A673 (cell line): ENCODE measurements around the gene SAA1. TPM values are rescaled to one million over a fixed set of nuclear protein-coding genes. Genes with fewer than 3 reads are reported as not detected.

Source experiments
- BruUV-seq: library from RNA; stranded (reverse); fragments of 400-500 nt; replicated peaks from 2 replicates; lab custom pipeline; 2021; lab: Mats Ljungman, UMichigan
- CTCF ChIA-PET: fragments of 300-600 bp; sonication (Branson Sonifier 250); formaldehyde crosslinking; loops from one replicate; lab custom pipeline; 2022; ENCODE audit warnings: antibody characterized with exemption; lab: Charles Lee
- POLR2A ChIA-PET: fragments of 300-600 bp; sonication (Branson Sonifier 250); formaldehyde crosslinking; loops from one replicate; lab custom pipeline; 2022; ENCODE audit warnings: antibody characterized with exemption; ENCODE audit not compliant: low non-redundant PET; lab: Charles Lee
- DNase-seq: peaks from one replicate; pipeline ENCODE4 v3.0.0-alpha.2; 2015; ENCODE audit warnings: low spot score
- H3K27ac ChIP-seq: fragments of 200-600 bp; sonication (generic); 2 replicates; pipeline ENCODE4 v1.5.1; 2016; ENCODE audit warnings: mixed run types, low read depth, mild to moderate bottlenecking, mixed read lengths, antibody characterized with exemption, low read length; ENCODE audit not compliant: poor library complexity, severe bottlenecking
- H3K27me3 ChIP-seq: fragments of 200-600 bp; sonication (generic); replicated peaks from 2 replicates; pipeline ENCODE4 v1.6.1; 2017; ENCODE audit warnings: mixed run types, low read depth, mild to moderate bottlenecking, mixed read lengths, antibody characterized with exemption, low read length; ENCODE audit not compliant: insufficient read depth, poor library complexity
- H3K36me3 ChIP-seq: fragments of 200-600 bp; sonication (generic); 2 replicates; pipeline ENCODE4 v1.6.1; 2016; ENCODE audit warnings: mixed run types, mild to moderate bottlenecking, mixed read lengths, antibody characterized with exemption, low read length; ENCODE audit not compliant: insufficient read depth, poor library complexity, severe bottlenecking
- H3K4me1 ChIP-seq: fragments of 200-600 bp; sonication (generic); 2 replicates; pipeline ENCODE4 v1.6.1; 2017; ENCODE audit warnings: mixed run types, mild to moderate bottlenecking, mixed read lengths, antibody characterized with exemption, low read length; ENCODE audit not compliant: insufficient read depth, poor library complexity, severe bottlenecking
- H3K4me3 ChIP-seq: fragments of 200-600 bp; sonication (generic); 2 replicates; pipeline ENCODE4 v1.5.1; 2016; ENCODE audit warnings: low read depth, mixed run types, mild to moderate bottlenecking, mixed read lengths, low read length; ENCODE audit not compliant: poor library complexity, severe bottlenecking
- H3K9me3 ChIP-seq: fragments of 200-600 bp; sonication (generic); 2 replicates; pipeline ENCODE4 v1.6.1; 2016; ENCODE audit warnings: mixed run types, low read depth, mild to moderate bottlenecking, mixed read lengths, antibody characterized with exemption, low read length; ENCODE audit not compliant: poor library complexity, severe bottlenecking
- EZH2 ChIP-seq: fragments of 200-600 bp; sonication (generic); IDR thresholded peaks from 2 replicates; pipeline ENCODE4 v1.6.1; 2017; ENCODE audit warnings: borderline replicate concordance, low read depth, mild to moderate bottlenecking, mixed read lengths, antibody characterized with exemption, low read length; ENCODE audit not compliant: poor library complexity, severe bottlenecking
- intact Hi-C: fragments of 100-400 bp; cut with micrococcal nuclease; formaldehyde crosslinking; loops from one replicate; pipeline ENCODE4 v1.10.0; 2022; ENCODE audit not compliant: unreplicated experiment
- total RNA-seq: library from RNA; stranded (reverse); gene quantifications from 2 replicates; pipeline ENCODE4 v1.2.3, GENCODE V29; 2021
- TF ChIP-seq, protein P1 (sequence below): fragments of 300-800, 200-600 bp; sonication (generic); conservative IDR thresholded peaks from 2 replicates; pipeline ENCODE4 v1.5.1; 2017; ENCODE audit warnings: low read depth, mild to moderate bottlenecking, antibody characterized with exemption, low read length, moderate library complexity, mixed read lengths

The SAA1 gene
- total RNA-seq, 1 experiment from 2014 or later, result not detected

DNA sequence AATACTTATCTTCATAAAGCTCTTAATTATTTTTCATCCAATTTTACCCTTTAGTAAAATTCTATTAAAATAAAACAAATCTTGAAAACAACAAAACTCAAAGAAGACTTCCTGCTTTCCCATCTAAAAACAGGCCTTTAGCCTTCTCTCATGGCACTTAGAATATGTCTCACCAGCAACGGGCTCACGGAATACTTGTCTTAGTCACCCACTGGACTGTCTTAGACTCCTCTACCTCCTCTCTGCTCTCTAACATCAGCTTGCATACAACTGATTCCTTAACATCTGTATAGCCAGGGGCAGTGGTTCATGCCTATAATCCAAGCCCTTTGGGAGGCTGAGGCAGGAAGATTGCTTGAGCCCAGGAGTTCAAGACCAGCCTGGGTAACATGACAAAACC is 42.2 kb downstream of the SAA1 start:
- no peaks in the 10 kb centered on the region for H3K9me3 ChIP-seq
- BruUV-seq, result no TSS peak
- no peaks in the 10 kb centered on the region for H3K4me1 ChIP-seq
- H3K4me3 ChIP-seq, result no peak overlapping the region
- intact Hi-C loops, result no loop called here
- no peak overlapping the region for H3K27ac ChIP-seq
- no peak for DNase-seq
- H3K36me3 ChIP-seq, result peaks cover 20% of the 10 kb centered on the region
- no peak for TF ChIP-seq EZH2
- TF ChIP-seq, protein P1, sequence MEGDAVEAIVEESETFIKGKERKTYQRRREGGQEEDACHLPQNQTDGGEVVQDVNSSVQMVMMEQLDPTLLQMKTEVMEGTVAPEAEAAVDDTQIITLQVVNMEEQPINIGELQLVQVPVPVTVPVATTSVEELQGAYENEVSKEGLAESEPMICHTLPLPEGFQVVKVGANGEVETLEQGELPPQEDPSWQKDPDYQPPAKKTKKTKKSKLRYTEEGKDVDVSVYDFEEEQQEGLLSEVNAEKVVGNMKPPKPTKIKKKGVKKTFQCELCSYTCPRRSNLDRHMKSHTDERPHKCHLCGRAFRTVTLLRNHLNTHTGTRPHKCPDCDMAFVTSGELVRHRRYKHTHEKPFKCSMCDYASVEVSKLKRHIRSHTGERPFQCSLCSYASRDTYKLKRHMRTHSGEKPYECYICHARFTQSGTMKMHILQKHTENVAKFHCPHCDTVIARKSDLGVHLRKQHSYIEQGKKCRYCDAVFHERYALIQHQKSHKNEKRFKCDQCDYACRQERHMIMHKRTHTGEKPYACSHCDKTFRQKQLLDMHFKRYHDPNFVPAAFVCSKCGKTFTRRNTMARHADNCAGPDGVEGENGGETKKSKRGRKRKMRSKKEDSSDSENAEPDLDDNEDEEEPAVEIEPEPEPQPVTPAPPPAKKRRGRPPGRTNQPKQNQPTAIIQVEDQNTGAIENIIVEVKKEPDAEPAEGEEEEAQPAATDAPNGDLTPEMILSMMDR, result no peak
- POLR2A ChIA-PET, result no interaction called here
- no peaks in the 10 kb centered on the region for H3K27me3 ChIP-seq
- CTCF ChIA-PET, result no interaction called here

DNA sequence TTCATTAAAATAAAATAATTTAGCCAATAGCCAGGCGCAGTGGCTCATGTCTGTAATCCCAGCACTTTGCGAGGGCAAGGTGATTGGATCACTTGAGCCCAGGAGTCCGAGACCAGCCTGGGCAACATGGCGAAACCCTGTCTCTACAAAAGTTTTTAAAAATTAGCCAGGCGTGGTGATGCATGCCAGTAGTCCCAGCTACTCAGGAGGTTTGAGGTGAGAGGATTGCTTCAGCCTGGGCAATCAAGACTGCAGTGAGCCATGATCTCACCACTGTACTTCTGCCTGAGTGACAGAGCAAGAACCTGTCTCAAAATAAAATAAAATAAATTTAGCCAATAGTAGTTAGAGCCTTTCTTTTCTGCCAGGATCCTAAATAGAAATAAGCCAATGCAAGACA is 43.6 kb downstream of the SAA1 start:
- CTCF ChIA-PET, result no interaction called here
- no peak for DNase-seq
- H3K27ac ChIP-seq, result no peak overlapping the region
- POLR2A ChIA-PET, result no interaction called here
- peaks cover 20% of the 10 kb centered on the region for H3K36me3 ChIP-seq
- H3K9me3 ChIP-seq, result no peaks in the 10 kb centered on the region
- BruUV-seq, result no TSS peak
- intact Hi-C loops, result no loop called here
- no peaks in the 10 kb centered on the region for H3K27me3 ChIP-seq
- no peak overlapping the region for H3K4me3 ChIP-seq
- TF ChIP-seq EZH2, result no peak
- TF ChIP-seq, protein P1, result no peak
- H3K4me1 ChIP-seq, result no peaks in the 10 kb centered on the region

DNA sequence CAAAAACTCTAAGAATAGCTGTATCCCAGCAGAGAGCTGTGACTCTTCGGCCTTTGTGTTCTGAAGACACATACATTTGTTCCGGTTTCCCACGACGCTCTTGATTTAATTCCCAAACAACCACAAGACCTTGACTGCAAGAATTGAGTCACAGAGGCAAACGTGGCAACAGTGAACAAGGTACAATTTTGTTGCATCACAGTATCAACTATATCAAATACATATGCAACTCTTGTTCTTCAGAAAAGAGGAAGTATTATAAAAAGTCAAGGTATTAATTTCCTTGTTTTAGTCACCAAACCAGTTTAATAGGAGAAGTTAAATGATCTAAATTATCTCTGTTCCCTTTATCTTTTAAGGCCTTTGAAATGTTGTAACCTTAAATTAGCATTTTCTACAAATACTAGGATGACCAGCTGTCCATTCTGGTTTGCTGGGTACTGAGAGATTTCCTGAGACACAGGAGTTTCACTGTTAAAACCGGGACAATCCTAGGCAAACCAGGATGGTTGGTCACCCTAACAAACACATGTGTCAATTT is 44.8 kb downstream of the SAA1 start:
- intact Hi-C loops, result no loop called here
- H3K27ac ChIP-seq, result no peak overlapping the region
- CTCF ChIA-PET, result no interaction called here

More for the DNA sequence above, 44.8 kb downstream of the SAA1 start:
- POLR2A ChIA-PET, result no interaction called here
- DNase-seq, result no peak
- H3K4me1 ChIP-seq, result no peaks in the 10 kb centered on the region
- BruUV-seq, result no TSS peak
- no peak for TF ChIP-seq EZH2
- TF ChIP-seq, protein P1, result no peak
- H3K4me3 ChIP-seq, result no peak overlapping the region
- H3K36me3 ChIP-seq, result peaks cover 20% of the 10 kb centered on the region
- H3K27me3 ChIP-seq, result no peaks in the 10 kb centered on the region
- no peaks in the 10 kb centered on the region for H3K9me3 ChIP-seq
